ENCODE measurements around the gene AFAP1L2.

AFAP1L2 gene

GRCh38 chr10:114285961-114286441, 118.3 kb downstream of the AFAP1L2 start:
- no peak for DNase-seq

GRCh38 chr10:114284346-114285071, 119.8 kb downstream of the AFAP1L2 start:
- no peak for DNase-seq

- no peak for DNase-seq
Measured at GRCh38 chr10:114283535-114284234, 120.6 kb downstream of the AFAP1L2 start.

GRCh38 chr10:114283091-114283490, 121.2 kb downstream of the AFAP1L2 start:
- DNase-seq = no peak

GRCh38 chr10:114282526-114282925, 121.8 kb downstream of the AFAP1L2 start:
- no peak for DNase-seq

- no peak for DNase-seq
Measured at GRCh38 chr10:114281461-114281860, 122.8 kb downstream of the AFAP1L2 start.

GRCh38 chr10:114281006-114281405, 123.3 kb downstream of the AFAP1L2 start:
- no peak for DNase-seq

GRCh38 chr10:114279901-114280644, 124.2 kb downstream of the AFAP1L2 start:
- no peak for DNase-seq

GRCh38 chr10:114279289-114279688, 125.0 kb downstream of the AFAP1L2 start:
- no peak for DNase-seq

GRCh38 chr10:114278884-114279191, 125.5 kb downstream of the AFAP1L2 start:
- DNase-seq = no peak

- DNase-seq = no peak
Measured at GRCh38 chr10:114278140-114278883, 126.0 kb downstream of the AFAP1L2 start.

GRCh38 chr10:114276671-114277070, 127.6 kb downstream of the AFAP1L2 start:
- DNase-seq = no peak

- no peak for DNase-seq
Measured at GRCh38 chr10:114276066-114276465, 128.2 kb downstream of the AFAP1L2 start.

- no peak for DNase-seq
Measured at GRCh38 chr10:114274616-114275453, 129.5 kb downstream of the AFAP1L2 start.

- no peak for DNase-seq
Measured at GRCh38 chr10:114273910-114274309, 130.4 kb downstream of the AFAP1L2 start.

- DNase-seq = no peak
Measured at GRCh38 chr10:114272696-114273095, 131.6 kb downstream of the AFAP1L2 start.

- no peak for DNase-seq
Measured at GRCh38 chr10:114271779-114272167, 132.5 kb downstream of the AFAP1L2 start.

- DNase-seq = no peak
Measured at GRCh38 chr10:114271075-114271778, 133.1 kb downstream of the AFAP1L2 start.

GRCh38 chr10:114266521-114266920, 137.8 kb downstream of the AFAP1L2 start:
- DNase-seq = no peak

GRCh38 chr10:114265392-114266053, 138.8 kb downstream of the AFAP1L2 start:
- DNase-seq = no peak

GRCh38 chr10:114262496-114262895, 141.8 kb downstream of the AFAP1L2 start:
- no peak for DNase-seq
